H9 (cell line): ENCODE data around the gene SEMA5A. TPM values are rescaled to one million over a fixed set of nuclear protein-coding genes. Genes with fewer than 3 reads are reported as not detected.

Source experiments
- DNase-seq: peaks from one replicate; pipeline ENCODE4 v3.0.0-alpha.2; 2017
- H2AFZ ChIP-seq: one replicate; pipeline ENCODE4 v1.6.1; 2013; ENCODE audit warnings: mild to moderate bottlenecking, low read length, control low read depth, moderate library complexity
- H2AK5ac ChIP-seq: 2 replicates; pipeline ENCODE4 v1.6.1; 2013; ENCODE audit warnings: low read length, control low read depth, mixed read lengths; ENCODE audit not compliant: insufficient read length
- H2BK120ac ChIP-seq: one replicate; pipeline ENCODE4 v1.6.1; 2013; ENCODE audit warnings: low read depth, mild to moderate bottlenecking, low read length, control low read depth, inconsistent platforms; ENCODE audit not compliant: poor library complexity, severe bottlenecking
- H2BK12ac ChIP-seq: 2 replicates; pipeline ENCODE4 v1.6.1; 2013; ENCODE audit warnings: low read length, control low read depth, mixed read lengths, low read depth; ENCODE audit not compliant: insufficient read length
- H2BK15ac ChIP-seq: 2 replicates; pipeline ENCODE4 v1.6.1; 2013; ENCODE audit warnings: low read depth, low read length, control low read depth
- H2BK20ac ChIP-seq: one replicate; pipeline ENCODE4 v1.6.1; 2013; ENCODE audit warnings: low read depth, mild to moderate bottlenecking, low read length, control low read depth, inconsistent platforms; ENCODE audit not compliant: poor library complexity, severe bottlenecking
- H2BK5ac ChIP-seq: 2 replicates; pipeline ENCODE4 v1.6.1; 2013; ENCODE audit warnings: low read length, control low read depth, mixed read lengths; ENCODE audit not compliant: insufficient read length
- H3K14ac ChIP-seq: 2 replicates; pipeline ENCODE4 v1.6.1; 2013; ENCODE audit warnings: low read length, control low read depth; ENCODE audit not compliant: insufficient read depth
- H3K18ac ChIP-seq: 2 replicates; pipeline ENCODE4 v1.6.1; 2013; ENCODE audit warnings: low read depth, mild to moderate bottlenecking, mixed read lengths, low read length, control low read depth; ENCODE audit not compliant: insufficient read length
- H3K23ac ChIP-seq: 2 replicates; pipeline ENCODE4 v1.6.1; 2013; ENCODE audit warnings: low read length, control low read depth, mixed read lengths, low read depth; ENCODE audit not compliant: insufficient read length
- H3K23me2 ChIP-seq: 2 replicates; pipeline ENCODE4 v1.6.1; 2013; ENCODE audit warnings: low read depth, mild to moderate bottlenecking, mixed read lengths, low read length, control low read depth; ENCODE audit not compliant: insufficient read length, poor library complexity, severe bottlenecking
- H3K27ac ChIP-seq: 2 replicates; pipeline ENCODE4 v1.5.1; 2013; ENCODE audit warnings: low read length, control low read depth, mixed read lengths, low read depth; ENCODE audit not compliant: insufficient read length
- H3K27me3 ChIP-seq: 2 replicates; pipeline ENCODE4 v1.6.1; 2013; ENCODE audit warnings: low read length, control low read depth, inconsistent platforms; ENCODE audit not compliant: insufficient read depth
- H3K4ac ChIP-seq: 2 replicates; pipeline ENCODE4 v1.6.1; 2013; ENCODE audit warnings: low read depth, mild to moderate bottlenecking, control low read depth, inconsistent platforms, low read length, moderate library complexity
- H3K4me1 ChIP-seq: 2 replicates; pipeline ENCODE4 v1.6.1; 2013; ENCODE audit warnings: low read length, control low read depth, inconsistent platforms; ENCODE audit not compliant: insufficient read depth
- H3K4me2 ChIP-seq: 2 replicates; pipeline ENCODE4 v1.6.1; 2013; ENCODE audit warnings: low read length, control low read depth, mixed read lengths; ENCODE audit not compliant: insufficient read length, insufficient read depth
- H3K56ac ChIP-seq: 2 replicates; pipeline ENCODE4 v1.6.1; 2013; ENCODE audit warnings: low read depth, mild to moderate bottlenecking, mixed read lengths, low read length, control low read depth; ENCODE audit not compliant: insufficient read length
- H3K79me1 ChIP-seq: 2 replicates; pipeline ENCODE4 v1.6.1; 2013; ENCODE audit warnings: low read depth, mild to moderate bottlenecking, moderate library complexity, low read length, control low read depth, inconsistent platforms; ENCODE audit not compliant: insufficient read depth, poor library complexity, severe bottlenecking
- H3K79me2 ChIP-seq: 2 replicates; pipeline ENCODE4 v1.6.1; 2013; ENCODE audit warnings: low read length, control low read depth, inconsistent platforms; ENCODE audit not compliant: insufficient read depth
- H3K9ac ChIP-seq: 2 replicates; pipeline ENCODE4 v1.6.1; 2013; ENCODE audit warnings: low read length, control low read depth, mixed read lengths; ENCODE audit not compliant: insufficient read length; ENCODE audit errors: extremely low read depth
- H3K9me3 ChIP-seq: one replicate; pipeline ENCODE4 v1.6.1; 2013; ENCODE audit warnings: low read depth, low read length, inconsistent platforms; ENCODE audit not compliant: control insufficient read depth
- H3T11ph ChIP-seq: one replicate; pipeline ENCODE4 v1.6.1; 2013; ENCODE audit warnings: mild to moderate bottlenecking, low read length, control low read depth, inconsistent platforms
- H4K20me1 ChIP-seq: one replicate; pipeline ENCODE4 v1.6.1; 2013; ENCODE audit not compliant: control insufficient read depth, insufficient read length, insufficient read depth
- H4K5ac ChIP-seq: 2 replicates; pipeline ENCODE4 v1.6.1; 2013; ENCODE audit warnings: low read depth, mild to moderate bottlenecking, mixed read lengths, low read length, control low read depth; ENCODE audit not compliant: insufficient read length
- H4K8ac ChIP-seq: replicated peaks from 2 replicates; pipeline ENCODE4 v1.6.1; 2013; ENCODE audit warnings: low read length, control low read depth, mixed read lengths, low read depth; ENCODE audit not compliant: insufficient read length
- H4K91ac ChIP-seq: 2 replicates; pipeline ENCODE4 v1.6.1; 2013; ENCODE audit warnings: low read depth, mild to moderate bottlenecking, moderate library complexity, mixed read lengths, low read length, control low read depth; ENCODE audit not compliant: insufficient read length
- H3K27ac Mint-ChIP-seq, 3 experiments: 2 replicates in 2 of 3; 3 replicates in 1 of 3; pipeline ENCODE4 v1.8.0; 2020 to 2021; ENCODE audit warnings: mixed read lengths in 3 of 3, mild to moderate bottlenecking in 1 of 3, moderate library complexity in 1 of 3
- H3K27me3 Mint-ChIP-seq: 2 replicates; pipeline ENCODE4 v1.8.0; 2021; ENCODE audit warnings: low read depth, mild to moderate bottlenecking, moderate library complexity, mixed read lengths
- H3K36me3 Mint-ChIP-seq, 3 experiments: 2 replicates in 2 of 3; 3 replicates in 1 of 3; pipeline ENCODE4 v1.8.0; 2020 to 2021; ENCODE audit warnings: low read depth in 3 of 3, mixed read lengths in 3 of 3; ENCODE audit not compliant: insufficient read depth in 1 of 3
- H3K4me1 Mint-ChIP-seq, 2 experiments: 2 replicates each; pipeline ENCODE4 v1.8.0; 2020; ENCODE audit warnings: mixed read lengths in 2 of 2
- H3K4me3 Mint-ChIP-seq, 2 experiments: 2 replicates in 1 of 2; 3 replicates in 1 of 2; pipeline ENCODE4 v1.8.0; 2020 to 2021; ENCODE audit warnings: mild to moderate bottlenecking in 2 of 2, mixed read lengths in 2 of 2, moderate library complexity in 1 of 2
- H3K9me3 Mint-ChIP-seq, 2 experiments: 2 replicates in 1 of 2; 3 replicates in 1 of 2; pipeline ENCODE4 v1.8.0; 2020; ENCODE audit warnings: mild to moderate bottlenecking in 2 of 2, mixed read lengths in 2 of 2, moderate library complexity in 1 of 2
- CTCF ChIP-seq: fragments of 200-600 bp; sonication (generic); conservative IDR thresholded peaks from 3 replicates; pipeline ENCODE4 v1.8.0; 2021; ENCODE audit warnings: antibody characterized with exemption, mild to moderate bottlenecking
- WGBS: extraction: QIAGEN DNeasy Blood & Tissue Kit; methylation state at CpG from one replicate; pipeline ENCODE4 v1.1.7; 2013; ENCODE audit warnings: missing lambda C conversion rate, low lambda C conversion rate, mixed read lengths; ENCODE audit not compliant: insufficient read length; ENCODE audit errors: extremely low coverage; 5-methylcytosine and 5-hydroxymethylcytosine counted together
- total RNA-seq: library from RNA; stranded (reverse); gene quantifications from 2 replicates; pipeline ENCODE4 v1.2.1, GENCODE V29; 2021

Gene SEMA5A
- total RNA-seq, 1 experiment from 2014 or later: 4.3 TPM

GRCh38 chr5:9062873-9063272 is 483.0 kb downstream of the SEMA5A start:
- Histone ChIP-seq H3K9me3 (no peaks in the 10 kb centered on the region), H3K4me1 (no peaks in the 10 kb centered on the region), H2BK15ac (no peak overlapping the region), H2BK120ac (no peak overlapping the region), H3K4ac (no peak overlapping the region), H3K79me1 (no peaks in the 10 kb centered on the region), H3K14ac (no peak overlapping the region), H4K20me1 (no peaks in the 10 kb centered on the region), H3K27me3 (no peaks in the 10 kb centered on the region), H2AFZ (no peak overlapping the region), H3K18ac (no peak overlapping the region), H3K9ac (no peak overlapping the region), H4K5ac (no peak overlapping the region), H3K56ac (no peak overlapping the region), H3K27ac (no peak overlapping the region), H3T11ph (no peak overlapping the region), H3K23ac (no peak overlapping the region), H3K23me2 (no peaks in the 10 kb centered on the region), H2BK20ac (no peak overlapping the region), H4K91ac (no peak overlapping the region), H4K8ac (no peak overlapping the region), H3K4me2 (no peak overlapping the region), H2BK12ac (no peak overlapping the region), H2BK5ac (no peak overlapping the region), H3K79me2 (no peaks in the 10 kb centered on the region), H2AK5ac (no peak overlapping the region)
- Mint-ChIP-seq H3K9me3 (no peaks in the 10 kb centered on the region), H3K4me3 (no peak overlapping the region), H3K4me1 (no peaks in the 10 kb centered on the region), H3K36me3 (no peaks in the 10 kb centered on the region; a peak in 4 of 7 replicates), H3K27ac (no peak overlapping the region; a peak in 1 of 7 replicates), H3K27me3 (no peaks in the 10 kb centered on the region)
- WGBS: no CpG with 5 or more reads among the region's 11 CpGs
- no peak for DNase-seq
- no peak for TF ChIP-seq CTCF
